Measurements from ENCODE around the gene TRIML2.

Gene TRIML2

DNA sequence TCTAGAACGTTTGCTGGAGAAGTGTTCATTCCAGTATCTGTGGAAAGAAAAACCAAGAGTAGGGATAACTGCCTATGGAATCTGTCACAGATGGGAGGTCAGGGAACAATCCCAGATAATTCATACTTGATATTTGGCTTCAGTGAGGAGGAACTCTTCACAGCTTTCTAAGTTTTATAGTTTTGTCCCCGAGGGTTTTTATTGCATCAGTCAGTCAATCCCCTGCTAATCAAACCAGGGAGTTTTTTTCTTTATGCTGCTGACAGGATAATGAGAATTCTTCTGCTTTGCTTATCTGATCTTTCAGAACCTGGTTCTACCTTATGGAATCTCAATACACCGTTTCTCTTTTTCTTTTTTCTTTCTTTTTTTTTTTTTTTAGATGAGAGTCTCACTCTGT, 633 bp upstream of the TRIML2 start:
- H3K4me3 ChIP-seq (replicated peaks in 1 of 2; ENCODE audit: low read depth in 2 of 2, low read length in 2 of 2) = no peak overlapping the region
- TF ChIP-seq, protein P1, sequence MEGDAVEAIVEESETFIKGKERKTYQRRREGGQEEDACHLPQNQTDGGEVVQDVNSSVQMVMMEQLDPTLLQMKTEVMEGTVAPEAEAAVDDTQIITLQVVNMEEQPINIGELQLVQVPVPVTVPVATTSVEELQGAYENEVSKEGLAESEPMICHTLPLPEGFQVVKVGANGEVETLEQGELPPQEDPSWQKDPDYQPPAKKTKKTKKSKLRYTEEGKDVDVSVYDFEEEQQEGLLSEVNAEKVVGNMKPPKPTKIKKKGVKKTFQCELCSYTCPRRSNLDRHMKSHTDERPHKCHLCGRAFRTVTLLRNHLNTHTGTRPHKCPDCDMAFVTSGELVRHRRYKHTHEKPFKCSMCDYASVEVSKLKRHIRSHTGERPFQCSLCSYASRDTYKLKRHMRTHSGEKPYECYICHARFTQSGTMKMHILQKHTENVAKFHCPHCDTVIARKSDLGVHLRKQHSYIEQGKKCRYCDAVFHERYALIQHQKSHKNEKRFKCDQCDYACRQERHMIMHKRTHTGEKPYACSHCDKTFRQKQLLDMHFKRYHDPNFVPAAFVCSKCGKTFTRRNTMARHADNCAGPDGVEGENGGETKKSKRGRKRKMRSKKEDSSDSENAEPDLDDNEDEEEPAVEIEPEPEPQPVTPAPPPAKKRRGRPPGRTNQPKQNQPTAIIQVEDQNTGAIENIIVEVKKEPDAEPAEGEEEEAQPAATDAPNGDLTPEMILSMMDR (IDR thresholded peaks at IDR 0.05; ENCODE audit: low read depth, low read length) = no peak
- no peak for DNase-seq (ENCODE audit: low read depth in 2 of 2)

DNA sequence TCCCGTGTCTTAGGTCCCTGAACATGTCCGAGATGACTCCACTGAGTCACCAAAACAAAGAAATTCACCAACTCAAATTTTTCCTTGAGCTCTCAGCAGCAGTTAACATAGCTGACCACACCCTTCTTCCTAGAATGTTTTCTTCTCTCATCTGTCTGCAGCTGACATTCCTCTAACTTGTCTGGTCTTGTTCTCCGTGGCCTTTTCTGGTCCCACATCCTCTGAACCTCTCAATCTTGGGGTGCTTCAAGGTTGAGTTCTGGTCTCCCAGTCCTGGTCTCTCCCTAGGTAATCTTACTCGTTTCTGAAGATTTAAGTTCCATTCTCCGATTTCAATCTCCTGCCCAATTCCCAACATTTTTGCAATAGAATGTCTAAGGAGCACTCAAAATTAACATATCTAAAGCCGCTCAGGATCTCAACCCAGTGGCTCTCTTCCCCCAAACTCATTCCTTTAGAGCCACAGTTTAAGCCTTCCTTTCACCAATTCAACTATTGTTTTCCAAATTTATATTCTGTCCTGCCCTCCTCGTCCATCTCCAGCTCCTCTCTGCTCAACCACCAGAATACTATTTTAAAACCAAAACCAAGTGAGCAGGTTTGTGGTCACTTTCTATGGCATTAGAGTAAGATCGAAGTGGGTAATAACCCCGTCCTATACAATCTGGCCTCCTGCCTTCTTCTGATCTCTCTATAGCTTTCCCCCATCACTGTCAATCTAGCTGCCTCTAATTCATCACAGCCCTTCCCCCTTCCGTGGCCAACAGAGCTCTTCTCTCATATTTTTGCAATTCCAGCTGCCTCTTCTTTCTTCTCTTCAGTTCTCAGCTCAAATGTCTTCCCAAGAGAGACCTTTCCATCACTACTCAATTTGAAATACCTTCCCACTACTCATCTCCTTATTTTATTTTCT, 1.2 kb downstream of the TRIML2 start:
- no peak overlapping the region for H3K4me3 ChIP-seq (replicated peaks in 1 of 2; ENCODE audit: low read depth in 2 of 2, low read length in 2 of 2)
- peak in 1 of 2 donors; percentile 67 for DNase-seq (ENCODE audit: low read depth in 2 of 2)
- TF ChIP-seq, protein P1 (IDR thresholded peaks at IDR 0.05; ENCODE audit: low read depth, low read length) = no peak

DNA sequence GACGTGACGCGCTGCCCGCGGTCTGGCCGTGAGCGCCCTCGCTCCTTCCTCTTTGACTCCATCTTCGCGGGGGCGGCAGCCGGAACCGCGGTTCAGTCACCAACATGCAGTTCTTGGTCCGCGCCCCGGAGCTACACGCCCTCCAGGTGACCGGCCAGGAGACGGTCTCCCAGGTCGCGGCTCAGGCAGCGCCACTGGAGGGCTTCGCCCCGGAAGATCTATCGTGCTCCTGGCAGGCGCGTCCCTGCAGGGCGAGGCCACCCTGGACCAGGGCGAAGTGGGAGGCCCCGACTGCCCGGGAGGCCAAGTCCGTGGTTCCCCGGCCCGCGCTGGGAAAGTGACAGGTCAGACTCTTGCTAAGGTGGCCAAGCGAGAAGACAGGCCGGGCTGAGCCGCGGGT, 2.9 kb downstream of the TRIML2 start:
- TF ChIP-seq, protein P1 (IDR thresholded peaks at IDR 0.05; ENCODE audit: low read depth, low read length) = no peak
- no peak for DNase-seq (ENCODE audit: low read depth in 2 of 2)

DNA sequence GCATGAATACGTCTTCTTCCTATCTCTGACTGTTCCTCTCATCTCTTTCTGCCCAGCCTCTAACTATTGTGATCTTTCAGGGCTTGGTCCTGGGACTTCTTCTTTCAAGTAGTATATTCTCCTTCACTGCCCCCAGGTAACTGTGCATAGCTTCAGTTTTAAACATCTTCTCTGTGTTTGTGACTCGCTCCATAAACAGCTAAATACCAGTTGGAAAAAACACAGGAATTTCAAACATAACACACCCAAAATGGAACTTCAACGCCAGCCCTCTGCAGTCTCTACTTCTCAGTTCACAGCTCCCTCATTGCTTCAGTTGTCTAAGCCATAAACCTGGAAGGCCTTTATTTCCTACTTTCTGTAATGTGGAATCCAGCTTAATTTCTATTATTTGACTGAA, 16.6 kb downstream of the TRIML2 start:
- TF ChIP-seq, protein P1 (IDR thresholded peaks at IDR 0.05; ENCODE audit: low read depth, low read length) = no peak
- no peak for DNase-seq (ENCODE audit: low read depth in 2 of 2)
- H3K4me3 ChIP-seq (replicated peaks in 1 of 2; ENCODE audit: low read depth in 2 of 2, low read length in 2 of 2) = no peak overlapping the region

More for the DNA sequence above, 2.9 kb downstream of the TRIML2 start:
- no peak overlapping the region for H3K4me3 ChIP-seq (replicated peaks in 1 of 2; ENCODE audit: low read depth in 2 of 2, low read length in 2 of 2)

DNA sequence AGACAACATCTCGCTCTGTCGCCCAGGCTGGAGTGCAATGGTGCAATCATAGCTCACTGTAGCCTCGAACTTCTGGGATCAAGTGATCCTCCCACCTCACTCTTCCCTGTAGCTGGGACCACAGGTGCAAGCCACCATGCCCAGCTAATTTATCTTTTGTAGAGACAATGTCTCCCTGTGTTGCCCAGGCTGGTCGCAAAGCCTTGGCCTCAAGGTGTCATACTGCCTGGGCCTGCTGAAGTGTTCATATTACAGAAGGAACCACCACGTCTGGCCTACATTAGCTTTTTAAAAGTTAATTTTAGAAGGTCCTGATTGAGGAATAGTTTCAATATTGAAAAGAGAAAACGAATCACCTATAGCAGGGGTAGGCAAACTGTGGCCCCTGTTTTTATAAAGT, 22.5 kb downstream of the TRIML2 start:
- TF ChIP-seq, protein P1 (IDR thresholded peaks at IDR 0.05; ENCODE audit: low read depth, low read length) = no peak

DNA sequence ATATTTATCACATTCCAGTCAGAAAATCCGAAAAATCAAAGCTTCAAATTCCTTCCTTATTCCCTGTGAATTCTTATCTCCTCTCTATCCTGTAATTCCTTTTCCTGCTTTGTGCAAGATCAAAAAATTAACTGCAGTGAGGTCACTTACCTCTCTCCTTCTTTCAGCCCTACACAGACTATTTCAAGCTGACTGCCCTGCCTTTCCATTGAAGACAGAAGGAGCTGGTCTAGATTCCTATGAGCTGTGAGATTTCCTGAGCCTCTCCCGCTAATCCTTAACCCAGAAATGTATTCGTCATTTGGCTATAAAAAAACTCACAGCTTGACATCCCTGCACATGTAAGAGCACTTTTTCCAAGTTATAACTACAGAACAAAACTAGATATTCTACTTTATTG, 26.6 kb downstream of the TRIML2 start:
- TF ChIP-seq, protein P1 (IDR thresholded peaks at IDR 0.05; ENCODE audit: low read depth, low read length) = no peak
- H3K4me3 ChIP-seq (replicated peaks in 1 of 2; ENCODE audit: low read depth in 2 of 2, low read length in 2 of 2) = no peak overlapping the region
- DNase-seq (ENCODE audit: low read depth in 2 of 2) = no peak

More for the DNA sequence above, 22.5 kb downstream of the TRIML2 start:
- H3K4me3 ChIP-seq (replicated peaks in 1 of 2; ENCODE audit: low read depth in 2 of 2, low read length in 2 of 2) = no peak overlapping the region
- DNase-seq (ENCODE audit: low read depth in 2 of 2) = no peak

All from cardiac fibroblast (primary cell).